GM20000 (cell line): ENCODE data around the gene SPOCK2.

Experiments
- DNase-seq: peaks from one replicate; pipeline ENCODE4 v3.0.0; 2012; ENCODE audit warnings: low spot score
- CTCF ChIP-seq: IDR thresholded peaks from 2 replicates; pipeline ENCODE4 v1.5.1; 2012; ENCODE audit warnings: mild to moderate bottlenecking, control low read depth; ENCODE audit errors: extremely low read depth, missing control alignments

SPOCK2 gene

GRCh38 chr10:72080042-72080975, 8.0 kb downstream of the SPOCK2 start:
- no peak for TF ChIP-seq CTCF
- no peak for DNase-seq

- TF ChIP-seq CTCF, result no peak
- no peak for DNase-seq
Measured at GRCh38 chr10:72079356-72079755, 9.0 kb downstream of the SPOCK2 start.

- TF ChIP-seq CTCF, result no peak
- DNase-seq, result no peak
Measured at GRCh38 chr10:72077275-72077990, 10.9 kb downstream of the SPOCK2 start.

- no peak for DNase-seq
- no peak for TF ChIP-seq CTCF
Measured at GRCh38 chr10:72076756-72077155, 11.6 kb downstream of the SPOCK2 start.

- no peak for DNase-seq
- TF ChIP-seq CTCF, result no peak
Measured at GRCh38 chr10:72075376-72076115, 12.8 kb downstream of the SPOCK2 start.

GRCh38 chr10:72074574-72075375, 13.6 kb downstream of the SPOCK2 start:
- no peak for DNase-seq
- no peak for TF ChIP-seq CTCF
